OCI-LY7 (cell line): ENCODE measurements around the gene TMEM167A.

Experiments
- EZH2phosphoT487 ChIP-seq: fragments of 200-600 bp; sonication (generic); IDR thresholded peaks from 2 replicates; pipeline ENCODE4 v1.6.1; 2018; ENCODE audit warnings: low read depth, borderline replicate concordance, mild to moderate bottlenecking, mixed run types, antibody characterized with exemption, low read length, moderate library complexity, mixed read lengths
- TF ChIP-seq, protein P1 (sequence below): fragments of 200-600 bp; sonication (generic); conservative IDR thresholded peaks from 2 replicates; pipeline ENCODE4 v1.5.1; 2014; ENCODE audit warnings: mild to moderate bottlenecking, antibody characterized with exemption, low read length, moderate library complexity, mixed read lengths

DNA sequence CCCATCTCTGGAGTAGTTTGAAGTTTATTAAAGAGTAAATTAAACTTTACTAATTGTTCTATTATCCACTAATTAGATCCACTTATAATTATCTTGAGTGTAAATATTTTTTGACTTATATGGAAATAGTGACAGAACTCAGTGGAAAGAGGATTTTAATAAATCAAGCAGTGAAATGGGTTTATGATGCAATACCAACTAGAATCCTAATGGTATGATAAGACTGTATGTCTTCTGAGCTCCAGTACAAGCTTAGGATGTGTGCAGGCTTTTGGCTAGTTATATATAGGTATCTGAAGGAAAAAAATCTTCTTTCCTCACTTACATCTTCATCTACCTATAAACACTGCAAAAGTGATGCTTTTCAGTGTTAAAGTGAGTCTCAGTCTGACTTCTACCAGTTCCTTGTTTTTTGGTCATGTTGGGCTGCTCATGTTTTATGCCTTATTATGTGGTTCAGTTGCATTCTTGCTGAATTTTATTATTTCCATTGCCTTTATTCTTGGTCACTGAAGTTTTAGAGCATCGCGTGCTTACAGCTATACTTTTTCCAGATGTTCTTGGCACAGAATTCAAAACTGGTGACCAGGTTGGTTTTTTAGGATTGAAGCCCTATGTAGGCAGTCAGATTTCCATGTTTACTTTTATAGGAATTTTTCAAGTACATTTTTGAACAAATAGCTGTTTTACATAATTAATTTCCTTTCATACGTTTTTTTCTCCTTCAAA is 30.7 kb upstream of the TMEM167A start:
- TF ChIP-seq, protein P1, sequence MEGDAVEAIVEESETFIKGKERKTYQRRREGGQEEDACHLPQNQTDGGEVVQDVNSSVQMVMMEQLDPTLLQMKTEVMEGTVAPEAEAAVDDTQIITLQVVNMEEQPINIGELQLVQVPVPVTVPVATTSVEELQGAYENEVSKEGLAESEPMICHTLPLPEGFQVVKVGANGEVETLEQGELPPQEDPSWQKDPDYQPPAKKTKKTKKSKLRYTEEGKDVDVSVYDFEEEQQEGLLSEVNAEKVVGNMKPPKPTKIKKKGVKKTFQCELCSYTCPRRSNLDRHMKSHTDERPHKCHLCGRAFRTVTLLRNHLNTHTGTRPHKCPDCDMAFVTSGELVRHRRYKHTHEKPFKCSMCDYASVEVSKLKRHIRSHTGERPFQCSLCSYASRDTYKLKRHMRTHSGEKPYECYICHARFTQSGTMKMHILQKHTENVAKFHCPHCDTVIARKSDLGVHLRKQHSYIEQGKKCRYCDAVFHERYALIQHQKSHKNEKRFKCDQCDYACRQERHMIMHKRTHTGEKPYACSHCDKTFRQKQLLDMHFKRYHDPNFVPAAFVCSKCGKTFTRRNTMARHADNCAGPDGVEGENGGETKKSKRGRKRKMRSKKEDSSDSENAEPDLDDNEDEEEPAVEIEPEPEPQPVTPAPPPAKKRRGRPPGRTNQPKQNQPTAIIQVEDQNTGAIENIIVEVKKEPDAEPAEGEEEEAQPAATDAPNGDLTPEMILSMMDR = no peak
- no peak for TF ChIP-seq EZH2phosphoT487
